CD4-positive, alpha-beta T cell (primary cell): Measurements from ENCODE around the gene CDC42BPA. TPM values are rescaled to one million over a fixed set of nuclear protein-coding genes. Genes with fewer than 3 reads are reported as not detected.
A peak's percentile ranks its signal among the peaks of the same experiment; 100 is the strongest.
"Not testable (repeated sequence)": the region's sequence is repeated elsewhere in the genome, so short reads cannot be mapped to it uniquely, and the experiment has no call there.

ENCODE experiments used
- ATAC-seq: fragments of 200-7000 bp; cut with Tn5 transposase; one replicate; pipeline ENCODE4 v1.10.0; 2022; ENCODE audit warnings: mild to moderate bottlenecking; ENCODE audit not compliant: poor library complexity
- CTCF ChIA-PET: fragments of 350-600 bp; sonication (Branson Sonifier 250); formaldehyde crosslinking; loops from one replicate; lab custom pipeline; 2021; ENCODE audit warnings: antibody characterized with exemption, inconsistent platforms; lab: Charles Lee
- POLR2A ChIA-PET: fragments of 350-600 bp; sonication (Branson Sonifier 250); formaldehyde crosslinking; loops from one replicate; lab custom pipeline; 2021; ENCODE audit warnings: antibody characterized with exemption, inconsistent platforms; lab: Charles Lee
- DNase-seq, 14 experiments: peaks; one replicate each; pipeline ENCODE4 v3.0.0-alpha.2; 2013 to 2020; ENCODE audit warnings: mixed read lengths in 2 of 14
- H3K27ac ChIP-seq, 2 donors: one replicate each; pipeline versions ENCODE4 v1.5.1 to v1.7.0; 2013; ENCODE audit warnings: low read length in 2 of 2, low read depth in 1 of 2, mild to moderate bottlenecking in 1 of 2
- H3K27me3 ChIP-seq, 2 experiments: 1 replicate in 1 of 2; 2 replicates in 1 of 2; pipeline versions ENCODE4 v1.6.1 to v1.7.0; 2013; ENCODE audit warnings: low read length in 2 of 2, control low read depth in 1 of 2, mild to moderate bottlenecking in 1 of 2, moderate library complexity in 1 of 2; ENCODE audit not compliant: insufficient read depth in 2 of 2, control insufficient read depth in 1 of 2
- H3K36me3 ChIP-seq: one replicate; pipeline ENCODE4 v1.6.1; 2013; ENCODE audit warnings: low read length, control low read depth; ENCODE audit not compliant: insufficient read depth
- H3K4me1 ChIP-seq: one replicate; pipeline ENCODE4 v1.6.1; 2013; ENCODE audit warnings: low read length, control low read depth; ENCODE audit not compliant: insufficient read depth
- H3K4me3 ChIP-seq: one replicate; pipeline ENCODE4 v1.5.1; 2013; ENCODE audit warnings: mild to moderate bottlenecking, low read length, moderate library complexity
- H3K9me3 ChIP-seq, 2 experiments: 1 replicate in 1 of 2; 2 replicates in 1 of 2; pipeline versions ENCODE4 v1.6.1 to v1.7.0; 2013; ENCODE audit warnings: low read length in 2 of 2, mild to moderate bottlenecking in 2 of 2, control low read depth in 1 of 2, moderate library complexity in 1 of 2; ENCODE audit not compliant: control insufficient read depth in 1 of 2, insufficient read depth in 1 of 2
- H3K27ac Mint-ChIP-seq: one replicate; pipeline ENCODE4 v1.8.0; 2020; ENCODE audit warnings: mixed read lengths
- H3K27me3 Mint-ChIP-seq: one replicate; pipeline ENCODE4 v1.8.0; 2021; ENCODE audit warnings: mixed read lengths
- H3K36me3 Mint-ChIP-seq: one replicate; pipeline ENCODE4 v1.8.0; 2021; ENCODE audit warnings: low read depth, mixed read lengths
- H3K4me1 Mint-ChIP-seq: one replicate; pipeline ENCODE4 v1.8.0; 2021; ENCODE audit warnings: low read depth, mixed read lengths
- H3K4me3 Mint-ChIP-seq: one replicate; pipeline ENCODE4 v1.8.0; 2020; ENCODE audit warnings: mild to moderate bottlenecking, mixed read lengths
- H3K9me3 Mint-ChIP-seq: one replicate; pipeline ENCODE4 v1.8.0; 2020; ENCODE audit warnings: mixed read lengths
- CTCF ChIP-seq: fragments of 200-600 bp; IDR thresholded peaks from one replicate; pipeline ENCODE4 v1.8.0; 2022; ENCODE audit warnings: antibody characterized with exemption, mild to moderate bottlenecking
- intact Hi-C, 2 experiments: fragments of 100-400 bp; cut with DNase I in 1 of 2; cut with micrococcal nuclease in 1 of 2; formaldehyde crosslinking; loops; one replicate each; pipeline versions ENCODE4 v1.15.1 to v1.9.0; 2023 to 2025; cut with DNase I, micrococcal nuclease
- total RNA-seq, 174 experiments: library from RNA in 2 of 174; stranded (reverse) in 2 of 174; gene quantifications; one replicate each; pipeline ENCODE4 v1.2.3 and lab custom pipeline; 2021 to 2026

CDC42BPA gene
- total RNA-seq, 2 experiments from 2014 or later = 2.2 to 3.0 TPM

GRCh38 chr1:227242811-227243682 is 75.2 kb downstream of the CDC42BPA start:
- Histone ChIP-seq H3K36me3 (no peaks in the 10 kb centered on the region), H3K27ac (no peak overlapping the region), H3K4me1 (no peaks in the 10 kb centered on the region), H3K9me3 (peaks cover 0 to 23% of the 10 kb centered on the region in 2 experiments), H3K27me3 (peaks cover 4 to 16% of the 10 kb centered on the region in 2 experiments), H3K4me3 (no peak overlapping the region)
- TF ChIP-seq CTCF = no peak
- Mint-ChIP-seq H3K4me3 (no peak overlapping the region), H3K27me3 (peaks cover 23% of the 10 kb centered on the region), H3K36me3 (peaks cover 4% of the 10 kb centered on the region), H3K9me3 (peaks cover 2% of the 10 kb centered on the region), H3K4me1 (no peaks in the 10 kb centered on the region), H3K27ac (no peak overlapping the region)
- ChIA-PET CTCF (no interaction called here), POLR2A (no interaction called here)
- ATAC-seq = no peak
- DNase-seq = no peak
- intact Hi-C loops = no loop called here

GRCh38 chr1:227240983-227241382 is 77.3 kb downstream of the CDC42BPA start:
- Histone ChIP-seq H3K36me3 (no peaks in the 10 kb centered on the region), H3K4me3 (no peak overlapping the region), H3K27ac (no peak overlapping the region), H3K27me3 (peaks cover 4 to 16% of the 10 kb centered on the region in 2 experiments), H3K9me3 (peaks cover 0 to 8% of the 10 kb centered on the region in 2 experiments), H3K4me1 (no peaks in the 10 kb centered on the region)
- Mint-ChIP-seq H3K9me3 (no peaks in the 10 kb centered on the region), H3K27me3 (peaks cover 30% of the 10 kb centered on the region), H3K4me3 (no peak overlapping the region), H3K4me1 (no peaks in the 10 kb centered on the region), H3K36me3 (no peaks in the 10 kb centered on the region), H3K27ac (no peak overlapping the region)
- ATAC-seq = no peak
- no peak for DNase-seq
- intact Hi-C loops = no loop called here
- CTCF ChIA-PET = no interaction called here
- TF ChIP-seq CTCF = no peak
- POLR2A ChIA-PET = no interaction called here

GRCh38 chr1:227234998-227235405 is 83.3 kb downstream of the CDC42BPA start:
- Histone ChIP-seq H3K36me3 (no peaks in the 10 kb centered on the region), H3K4me1 (no peaks in the 10 kb centered on the region), H3K4me3 (no peak overlapping the region), H3K9me3 (no peaks in the 10 kb centered on the region), H3K27me3 (peaks cover 4 to 16% of the 10 kb centered on the region in 2 experiments), H3K27ac (no peak overlapping the region)
- Mint-ChIP-seq H3K36me3 (no peaks in the 10 kb centered on the region), H3K27me3 (peaks cover 30% of the 10 kb centered on the region), H3K4me1 (no peaks in the 10 kb centered on the region), H3K4me3 (no peak overlapping the region), H3K27ac (no peak overlapping the region), H3K9me3 (no peaks in the 10 kb centered on the region)
- CTCF ChIA-PET = no interaction called here
- peak in 1 of 14 experiments; percentile 8 for DNase-seq
- ATAC-seq = no peak
- peak; percentile 27 for TF ChIP-seq CTCF
- POLR2A ChIA-PET = no interaction called here
- intact Hi-C loops = no loop called here

GRCh38 chr1:227231128-227231527 is 87.2 kb downstream of the CDC42BPA start:
- H3K27me3 ChIP-seq, DNase-seq, H3K4me1 Mint-ChIP-seq, ATAC-seq, H3K27ac Mint-ChIP-seq, H3K4me3 ChIP-seq, H3K4me1 ChIP-seq, H3K4me3 Mint-ChIP-seq, CTCF ChIA-PET, H3K9me3 Mint-ChIP-seq, H3K36me3 ChIP-seq, H3K27ac ChIP-seq, intact Hi-C loops, POLR2A ChIA-PET, H3K36me3 Mint-ChIP-seq, H3K9me3 ChIP-seq: not testable (repeated sequence)
- peaks cover 14% of the 10 kb centered on the region for H3K27me3 Mint-ChIP-seq
